GM18870 (cell line): ENCODE measurements around the gene FAM124B.
"Not testable (repeated sequence)": the region's sequence is repeated elsewhere in the genome, so short reads cannot be mapped to it uniquely, and the experiment has no call there.

Experiments used
- ATAC-seq: cut with Tn5 transposase; IDR thresholded peaks from one replicate; pipeline ENCODE4 v1.9.1; 2021; ENCODE audit warnings: moderate library complexity; ENCODE audit not compliant: unreplicated experiment

Gene FAM124B

GRCh38 chr2:224382280-224382647 lies 19.6 kb downstream of the FAM124B start:
- ATAC-seq, result not testable (repeated sequence)

- no peak for ATAC-seq
Observed at GRCh38 chr2:224381521-224382279, 20.2 kb downstream of the FAM124B start.

GRCh38 chr2:224379986-224380385 lies 21.9 kb downstream of the FAM124B start:
- ATAC-seq, result no peak

- no peak for ATAC-seq
Observed at GRCh38 chr2:224379172-224379571, 22.7 kb downstream of the FAM124B start.

- ATAC-seq, result no peak
Observed at GRCh38 chr2:224378701-224379097, 23.2 kb downstream of the FAM124B start.

GRCh38 chr2:224377751-224378700 lies 23.9 kb downstream of the FAM124B start:
- ATAC-seq, result no peak

GRCh38 chr2:224372641-224373040 lies 29.3 kb downstream of the FAM124B start:
- ATAC-seq, result no peak

- ATAC-seq, result no peak
Observed at GRCh38 chr2:224369028-224369632, 32.8 kb downstream of the FAM124B start.

- no peak for ATAC-seq
Observed at GRCh38 chr2:224366267-224366844, 35.6 kb downstream of the FAM124B start.

GRCh38 chr2:224365331-224365730 lies 36.6 kb downstream of the FAM124B start:
- no peak for ATAC-seq

- no peak for ATAC-seq
Observed at GRCh38 chr2:224363281-224363680, 38.6 kb downstream of the FAM124B start.

GRCh38 chr2:224362094-224362493 lies 39.8 kb downstream of the FAM124B start:
- no peak for ATAC-seq

GRCh38 chr2:224360801-224361251 lies 41.1 kb downstream of the FAM124B start:
- no peak for ATAC-seq

GRCh38 chr2:224359569-224359968 lies 42.3 kb downstream of the FAM124B start:
- ATAC-seq, result no peak

GRCh38 chr2:224357098-224357901 lies 44.6 kb downstream of the FAM124B start:
- peak; percentile 80 for ATAC-seq

- no peak for ATAC-seq
Observed at GRCh38 chr2:224354632-224355211, 47.2 kb downstream of the FAM124B start.

- no peak for ATAC-seq
Observed at GRCh38 chr2:224350703-224351102, 51.2 kb downstream of the FAM124B start.

GRCh38 chr2:224349396-224349795 lies 52.5 kb downstream of the FAM124B start:
- ATAC-seq, result no peak

GRCh38 chr2:224347176-224348051 lies 54.5 kb downstream of the FAM124B start:
- no peak for ATAC-seq
